Measurements from ENCODE around the gene ARHGAP44. TPM values are rescaled to one million over a fixed set of nuclear protein-coding genes. Genes with fewer than 3 reads are reported as not detected.

ARHGAP44 gene
- polyA plus RNA-seq, 1 donor (not counting 4 experiments of a cell fraction or from before 2014, with no cell fraction given): 2.2 TPM

DNA sequence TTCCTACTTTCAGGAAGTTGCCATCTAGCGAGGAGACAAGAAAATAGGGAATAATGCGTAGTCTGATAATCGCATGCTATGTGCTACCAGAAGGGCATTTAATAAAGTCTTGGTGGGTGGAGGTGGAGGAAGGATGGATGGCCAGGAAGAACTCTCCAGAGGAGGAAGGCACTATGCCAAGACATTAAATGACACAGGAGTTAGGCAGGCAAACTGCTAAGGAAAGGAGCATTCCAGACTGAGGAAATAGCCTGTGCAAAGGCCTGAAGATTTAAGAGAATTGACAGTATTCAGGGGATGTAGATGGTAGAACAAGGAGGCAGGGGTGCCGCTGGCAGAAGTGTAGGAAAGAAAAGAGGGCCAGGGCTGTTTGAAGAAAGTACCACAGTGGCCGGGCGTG is 19.3 kb upstream of the ARHGAP44 start:
- Histone ChIP-seq H3K27ac (ENCODE audit: control insufficient read depth, insufficient read depth, low read length) (no peak overlapping the region), H4K20me1 (ENCODE audit: control insufficient read depth, extremely low read depth, insufficient read depth, low read length) (no peaks in the 10 kb centered on the region), H3K9me1 (ENCODE audit: control insufficient read depth, extremely low read depth, insufficient read depth, low read length) (no peaks in the 10 kb centered on the region), H3K36me3 (ENCODE audit: control insufficient read depth in 2 of 2, extremely low read depth in 1 of 2, insufficient read depth in 2 of 2, low read length in 2 of 2) (no peaks in the 10 kb centered on the region), H3K27me3 (ENCODE audit: control insufficient read depth, extremely low read depth, insufficient read depth, low read length) (no peaks in the 10 kb centered on the region), H3K4me3 (ENCODE audit: control insufficient read depth in 2 of 3, extremely low read depth in 1 of 3, insufficient read depth in 2 of 3, low read depth in 1 of 3, low read length in 3 of 3) (no peak overlapping the region), H3K9me3 (ENCODE audit: control insufficient read depth, low read depth, low read length) (no peaks in the 10 kb centered on the region), H2AFZ (ENCODE audit: control insufficient read depth, low read length) (no peak overlapping the region), H3K4me1 (ENCODE audit: control insufficient read depth, extremely low read depth, insufficient read depth, low read length) (peaks cover 3% of the 10 kb centered on the region), H3K4me2 (ENCODE audit: control insufficient read depth, extremely low read depth, insufficient read depth, low read depth, low read length) (no peak overlapping the region), H3K9ac (ENCODE audit: control insufficient read depth, extremely low read depth, insufficient read depth, low read length) (no peak overlapping the region), H3K79me2 (ENCODE audit: control insufficient read depth, insufficient read depth, low read length) (no peaks in the 10 kb centered on the region)
- DNase-seq (ENCODE audit: low read depth, low spot score): no peak
- FAIRE-seq: no peak
- no peak for TF ChIP-seq EZH2 (IDR thresholded peaks at IDR 0.05; ENCODE audit: low read length)
- TF ChIP-seq CTCF (optimal IDR thresholded peaks at IDR 0.05 in 1 of 3, IDR thresholded peaks at IDR 0.05 in 1 of 3, conservative IDR thresholded peaks at IDR 0.05 in 1 of 3; ENCODE audit: extremely low read depth in 1 of 3, insufficient read depth in 2 of 3, low read length in 3 of 3): no peak
- dilution Hi-C loops (cut with MboI; ENCODE audit: extremely low pct_ligation_motif_present, low sequenced_read_pairs): no loop called here

DNA sequence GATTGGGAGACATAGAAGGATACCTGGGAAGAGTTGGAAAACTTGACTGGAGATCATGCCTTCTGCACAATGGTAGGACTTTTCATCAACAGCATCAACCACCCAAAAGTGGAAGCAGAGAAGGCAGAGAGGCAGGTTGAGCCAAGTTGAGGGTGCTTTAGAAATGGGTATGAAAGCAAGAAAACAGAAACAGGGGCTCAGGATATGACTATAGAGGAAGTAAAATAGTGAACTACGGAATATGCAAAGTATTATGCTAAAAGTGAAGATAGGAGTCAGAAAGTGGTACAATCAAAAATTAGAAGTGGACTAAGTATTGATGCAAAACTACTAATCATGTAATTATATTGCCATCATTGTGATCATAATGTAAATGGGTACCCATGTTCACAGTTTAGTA is 16.1 kb upstream of the ARHGAP44 start:
- no peak overlapping the region for H3K27ac ChIP-seq (ENCODE audit: control insufficient read depth, insufficient read depth, low read length)
- FAIRE-seq: no peak
- no peaks in the 10 kb centered on the region for H4K20me1 ChIP-seq (ENCODE audit: control insufficient read depth, extremely low read depth, insufficient read depth, low read length)
- no peaks in the 10 kb centered on the region for H3K9me1 ChIP-seq (ENCODE audit: control insufficient read depth, extremely low read depth, insufficient read depth, low read length)
- no peak overlapping the region for H2AFZ ChIP-seq (ENCODE audit: control insufficient read depth, low read length)
- no peaks in the 10 kb centered on the region for H3K36me3 ChIP-seq (ENCODE audit: control insufficient read depth in 2 of 2, extremely low read depth in 1 of 2, insufficient read depth in 2 of 2, low read length in 2 of 2)
- H3K79me2 ChIP-seq (ENCODE audit: control insufficient read depth, insufficient read depth, low read length): no peaks in the 10 kb centered on the region
- no peak overlapping the region for H3K4me2 ChIP-seq (ENCODE audit: control insufficient read depth, extremely low read depth, insufficient read depth, low read depth, low read length)
- H3K4me3 ChIP-seq (ENCODE audit: control insufficient read depth in 2 of 3, extremely low read depth in 1 of 3, insufficient read depth in 2 of 3, low read depth in 1 of 3, low read length in 3 of 3): no peak overlapping the region
- H3K9ac ChIP-seq (ENCODE audit: control insufficient read depth, extremely low read depth, insufficient read depth, low read length): no peak overlapping the region
- H3K27me3 ChIP-seq (ENCODE audit: control insufficient read depth, extremely low read depth, insufficient read depth, low read length): no peaks in the 10 kb centered on the region
- H3K4me1 ChIP-seq (ENCODE audit: control insufficient read depth, extremely low read depth, insufficient read depth, low read length): no peaks in the 10 kb centered on the region
- H3K9me3 ChIP-seq (ENCODE audit: control insufficient read depth, low read depth, low read length): no peaks in the 10 kb centered on the region
- no peak for TF ChIP-seq CTCF (optimal IDR thresholded peaks at IDR 0.05 in 1 of 3, IDR thresholded peaks at IDR 0.05 in 1 of 3, conservative IDR thresholded peaks at IDR 0.05 in 1 of 3; ENCODE audit: extremely low read depth in 1 of 3, insufficient read depth in 2 of 3, low read length in 3 of 3)
- TF ChIP-seq EZH2 (IDR thresholded peaks at IDR 0.05; ENCODE audit: low read length): no peak
- no peak for DNase-seq (ENCODE audit: low read depth, low spot score)
- dilution Hi-C loops (cut with MboI; ENCODE audit: extremely low pct_ligation_motif_present, low sequenced_read_pairs): no loop called here
